ENCODE data around the gene DEFB114.

Gene DEFB114

GRCh38 chr6:49939993-49940498 lies 23.9 kb downstream of the DEFB114 start:
- Histone ChIP-seq H3K4me1 (no peaks in the 10 kb centered on the region), H3K27me3 (no peaks in the 10 kb centered on the region), H3K9me3 (no peaks in the 10 kb centered on the region), H3K36me3 (no peaks in the 10 kb centered on the region), H3K27ac (no peak overlapping the region), H4K20me1 (no peaks in the 10 kb centered on the region), H3K4me3 (no peak overlapping the region), H3K9ac (no peak overlapping the region), H3K4me2 (no peak overlapping the region)
- TF ChIP-seq Cebpa-rat (IDR thresholded peaks at IDR 0.05), result no peak

GRCh38 chr6:49937811-49938210 lies 26.2 kb downstream of the DEFB114 start:
- H3K4me1 ChIP-seq, result no peaks in the 10 kb centered on the region
- H3K27me3 ChIP-seq, result no peaks in the 10 kb centered on the region
- no peak overlapping the region for H3K4me3 ChIP-seq
- no peaks in the 10 kb centered on the region for H3K9me3 ChIP-seq
- no peak overlapping the region for H3K4me2 ChIP-seq
- no peak overlapping the region for H3K9ac ChIP-seq
- H3K27ac ChIP-seq, result no peak overlapping the region
- no peak for TF ChIP-seq Cebpa-rat (IDR thresholded peaks at IDR 0.05)
- H4K20me1 ChIP-seq, result no peaks in the 10 kb centered on the region
- H3K36me3 ChIP-seq, result no peaks in the 10 kb centered on the region

- Histone ChIP-seq H3K27ac (no peak overlapping the region), H3K9me3 (no peaks in the 10 kb centered on the region), H3K4me3 (no peak overlapping the region), H3K9ac (no peak overlapping the region), H3K27me3 (no peaks in the 10 kb centered on the region), H3K36me3 (no peaks in the 10 kb centered on the region), H3K4me1 (no peaks in the 10 kb centered on the region), H3K4me2 (no peak overlapping the region), H4K20me1 (no peaks in the 10 kb centered on the region)
- TF ChIP-seq Cebpa-rat (IDR thresholded peaks at IDR 0.05), result no peak
Observed at GRCh38 chr6:49937017-49937416, 26.9 kb downstream of the DEFB114 start.

GRCh38 chr6:49935387-49935786 lies 28.6 kb downstream of the DEFB114 start:
- Histone ChIP-seq H3K4me1 (no peaks in the 10 kb centered on the region), H3K27me3 (no peaks in the 10 kb centered on the region), H3K4me3 (no peak overlapping the region), H3K36me3 (no peaks in the 10 kb centered on the region), H4K20me1 (no peaks in the 10 kb centered on the region), H3K4me2 (no peak overlapping the region), H3K27ac (no peak overlapping the region), H3K9ac (no peak overlapping the region), H3K9me3 (no peaks in the 10 kb centered on the region)
- no peak for TF ChIP-seq Cebpa-rat (IDR thresholded peaks at IDR 0.05)

GRCh38 chr6:49934770-49935169 lies 29.2 kb downstream of the DEFB114 start:
- H3K4me3 ChIP-seq, result no peak overlapping the region
- TF ChIP-seq Cebpa-rat (IDR thresholded peaks at IDR 0.05), result no peak
- H3K36me3 ChIP-seq, result no peaks in the 10 kb centered on the region
- no peak overlapping the region for H3K27ac ChIP-seq
- H3K27me3 ChIP-seq, result no peaks in the 10 kb centered on the region
- H3K4me1 ChIP-seq, result no peaks in the 10 kb centered on the region
- no peak overlapping the region for H3K4me2 ChIP-seq
- no peaks in the 10 kb centered on the region for H3K9me3 ChIP-seq
- no peak overlapping the region for H3K9ac ChIP-seq
- no peaks in the 10 kb centered on the region for H4K20me1 ChIP-seq

- H3K27me3 ChIP-seq, result no peaks in the 10 kb centered on the region
- no peaks in the 10 kb centered on the region for H4K20me1 ChIP-seq
- TF ChIP-seq Cebpa-rat (IDR thresholded peaks at IDR 0.05), result no peak
- no peak overlapping the region for H3K27ac ChIP-seq
- no peak overlapping the region for H3K4me2 ChIP-seq
- no peaks in the 10 kb centered on the region for H3K4me1 ChIP-seq
- no peak overlapping the region for H3K4me3 ChIP-seq
- H3K9ac ChIP-seq, result no peak overlapping the region
- no peaks in the 10 kb centered on the region for H3K36me3 ChIP-seq
- H3K9me3 ChIP-seq, result no peaks in the 10 kb centered on the region
Observed at GRCh38 chr6:49933526-49933925, 30.4 kb downstream of the DEFB114 start.

GRCh38 chr6:49929340-49929739 lies 34.6 kb downstream of the DEFB114 start:
- Histone ChIP-seq H3K9me3 (no peaks in the 10 kb centered on the region), H3K4me2 (no peak overlapping the region), H3K9ac (no peak overlapping the region), H3K36me3 (no peaks in the 10 kb centered on the region), H3K27me3 (no peaks in the 10 kb centered on the region), H3K4me3 (no peak overlapping the region), H3K4me1 (no peaks in the 10 kb centered on the region), H4K20me1 (no peaks in the 10 kb centered on the region), H3K27ac (no peak overlapping the region)
- no peak for TF ChIP-seq Cebpa-rat (IDR thresholded peaks at IDR 0.05)

GRCh38 chr6:49923826-49924225 lies 40.1 kb downstream of the DEFB114 start:
- H3K4me3 ChIP-seq, result no peak overlapping the region
- no peaks in the 10 kb centered on the region for H4K20me1 ChIP-seq
- H3K36me3 ChIP-seq, result no peaks in the 10 kb centered on the region
- H3K9me3 ChIP-seq, result no peaks in the 10 kb centered on the region
- H3K4me1 ChIP-seq, result no peaks in the 10 kb centered on the region
- H3K4me2 ChIP-seq, result no peak overlapping the region
- no peak overlapping the region for H3K27ac ChIP-seq
- H3K9ac ChIP-seq, result no peak overlapping the region
- TF ChIP-seq Cebpa-rat (IDR thresholded peaks at IDR 0.05), result no peak
- no peaks in the 10 kb centered on the region for H3K27me3 ChIP-seq

GRCh38 chr6:49919935-49920644 lies 43.9 kb downstream of the DEFB114 start:
- no peak overlapping the region for H3K27ac ChIP-seq
- TF ChIP-seq Cebpa-rat (IDR thresholded peaks at IDR 0.05), result no peak
- no peaks in the 10 kb centered on the region for H3K9me3 ChIP-seq
- H3K4me3 ChIP-seq, result no peak overlapping the region
- H4K20me1 ChIP-seq, result no peaks in the 10 kb centered on the region
- no peaks in the 10 kb centered on the region for H3K36me3 ChIP-seq
- no peak overlapping the region for H3K9ac ChIP-seq
- H3K4me1 ChIP-seq, result no peaks in the 10 kb centered on the region
- H3K4me2 ChIP-seq, result no peak overlapping the region
- H3K27me3 ChIP-seq, result no peaks in the 10 kb centered on the region

- no peaks in the 10 kb centered on the region for H3K36me3 ChIP-seq
- H3K4me2 ChIP-seq, result no peak overlapping the region
- no peak overlapping the region for H3K4me3 ChIP-seq
- no peak overlapping the region for H3K9ac ChIP-seq
- no peaks in the 10 kb centered on the region for H3K27me3 ChIP-seq
- no peak for TF ChIP-seq Cebpa-rat (IDR thresholded peaks at IDR 0.05)
- H3K27ac ChIP-seq, result no peak overlapping the region
- H3K9me3 ChIP-seq, result no peaks in the 10 kb centered on the region
- H4K20me1 ChIP-seq, result no peaks in the 10 kb centered on the region
- H3K4me1 ChIP-seq, result no peaks in the 10 kb centered on the region
Observed at GRCh38 chr6:49919261-49919660, 44.7 kb downstream of the DEFB114 start.

GRCh38 chr6:49918787-49919186 lies 45.2 kb downstream of the DEFB114 start:
- Histone ChIP-seq H3K27ac (no peak overlapping the region), H3K36me3 (no peaks in the 10 kb centered on the region), H3K4me2 (no peak overlapping the region), H4K20me1 (no peaks in the 10 kb centered on the region), H3K4me3 (no peak overlapping the region), H3K4me1 (no peaks in the 10 kb centered on the region), H3K9ac (no peak overlapping the region), H3K9me3 (no peaks in the 10 kb centered on the region), H3K27me3 (no peaks in the 10 kb centered on the region)
- TF ChIP-seq Cebpa-rat (IDR thresholded peaks at IDR 0.05), result no peak

Measured in BLaER1 (cell line).